Measurements from ENCODE around the gene YBX2.

- TF ChIP-seq POLR2A (IDR thresholded peaks at IDR 0.05) (no peak), CTCF (IDR thresholded peaks at IDR 0.05) (no peak)
These were observed 28.2 kb upstream of the YBX2 start for GRCh38 chr17:7322520-7323194.

All from body of pancreas (tissue), 4 donors.